Measurements from ENCODE around the gene TMEM30A.

DNA sequence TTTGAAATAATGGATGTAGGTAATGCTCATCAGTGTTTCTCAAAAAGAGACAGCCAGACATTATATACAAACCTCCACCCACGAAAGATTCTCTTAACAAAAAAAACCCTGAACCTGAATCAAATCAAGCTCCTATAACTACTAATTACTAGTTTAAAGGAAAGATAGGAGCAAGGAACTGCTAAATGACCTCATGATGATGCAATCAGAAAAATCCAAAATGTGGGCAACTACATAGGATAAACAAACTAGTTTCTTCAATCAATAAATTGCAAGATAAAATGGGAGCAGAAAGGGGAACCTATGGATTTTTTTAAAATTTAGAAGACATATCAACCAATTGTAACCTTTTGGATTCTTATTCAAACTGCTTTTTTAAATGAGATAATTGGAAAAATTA lies 43.2 kb upstream of the TMEM30A start:
- TF ChIP-seq CTCF (IDR thresholded peaks at IDR 0.05) (no peak), POLR2A (IDR thresholded peaks at IDR 0.05) (no peak)

Data from body of pancreas (tissue), 4 donors.